ENCODE measurements around the gene MYOF. TPM values are rescaled to one million over a fixed set of nuclear protein-coding genes. Genes with fewer than 3 reads are reported as not detected.

The MYOF gene
- total and polyA plus RNA-seq, 9 of the 15 experiments (the other 6 are each of a cell fraction or from before 2014, with no cell fraction given), result 0.06 to 0.27 TPM; not detected in 7

- no peaks in the 10 kb centered on the region for H4K20me1 ChIP-seq (replicated peaks; ENCODE audit: control insufficient read depth, insufficient read depth, low read length)
- no peak for DNase-seq (ENCODE audit: extremely low read depth in 1 of 4, low spot score in 3 of 4)
- no TSS peak for BruUV-seq (replicated peaks)
- TF ChIP-seq POLR2H (tag; IDR thresholded peaks at IDR 0.05; ENCODE audit: low read depth) (no peak), ZNF239 (CRISPR knock-in tag; IDR thresholded peaks at IDR 0.05) (no peak), RFX5 (IDR thresholded peaks at IDR 0.05; ENCODE audit: low read depth, low read length) (no peak), TCF7 (IDR thresholded peaks at IDR 0.05; ENCODE audit: borderline replicate concordance) (no peak), ZHX1 (conservative IDR thresholded peaks at IDR 0.05; ENCODE audit: low read length) (no peak), E2F4 (CRISPR knock-in tag; IDR thresholded peaks at IDR 0.05; ENCODE audit: low read depth) (no peak), NFIX (CRISPR knock-in tag; IDR thresholded peaks at IDR 0.05; ENCODE audit: low read depth) (no peak), SIN3B (IDR thresholded peaks at IDR 0.05; ENCODE audit: low read depth) (no peak), CUX1 (CRISPR knock-in tag; IDR thresholded peaks at IDR 0.05) (no peak)
- WGBS (ENCODE audit: insufficient coverage, low coverage, missing lambda C conversion rate), result 0% methylated on average over 5 of the region's 9 CpGs
- H3K9me1 ChIP-seq (ENCODE audit: control insufficient read depth, insufficient read depth, low read length), result no peaks in the 10 kb centered on the region
- H3K9me3 ChIP-seq (replicated peaks; ENCODE audit: control insufficient read depth, insufficient read depth, low read depth, low read length), result no peaks in the 10 kb centered on the region
- H3K4me1 ChIP-seq (replicated peaks in 1 of 2; ENCODE audit: control insufficient read depth in 2 of 2, insufficient read depth in 2 of 2, low read length in 2 of 2), result no peaks in the 10 kb centered on the region
- H3K4me2 ChIP-seq (ENCODE audit: insufficient read depth, low read length), result no peak overlapping the region
- H3K9ac ChIP-seq (ENCODE audit: insufficient read depth in 1 of 2, low read depth in 2 of 2, low read length in 2 of 2), result no peak overlapping the region
- H3K79me2 ChIP-seq (ENCODE audit: control insufficient read depth, insufficient read depth, low read length), result no peaks in the 10 kb centered on the region
- ATAC-seq, result no peak
- in situ Hi-C loops (cut with MboI), result no loop called here
- intact Hi-C loops (cut with micrococcal nuclease), result no loop called here
- H3K27ac ChIP-seq (ENCODE audit: extremely low read depth, low read depth, low read length), result no peak overlapping the region
- peaks cover 2 to 27% of the 10 kb centered on the region in 2 experiments; a peak in 3 of 5 replicates for H3K27me3 ChIP-seq (ENCODE audit: control insufficient read depth in 2 of 2, insufficient read depth in 2 of 2, low read length in 2 of 2)
- no peak overlapping the region for H2AFZ ChIP-seq (ENCODE audit: low read depth, low read length)
- no peak overlapping the region for H3K4me3 ChIP-seq
- POLR2A ChIA-PET, result no interaction called here
- CTCF ChIA-PET (ENCODE audit: low intra/inter-chr PET ratio), result no interaction called here
- no peaks in the 10 kb centered on the region for H3K36me3 ChIP-seq (ENCODE audit: control insufficient read depth, insufficient read depth, low read length)
- FAIRE-seq, result no peak
Observed at GRCh38 chr10:93334901-93335327, 147.2 kb downstream of the MYOF start.

Measured in K562 (cell line).